Subcutaneous adipose tissue (tissue), 4 donors: ENCODE measurements around the gene WDR7. TPM values are rescaled to one million over a fixed set of nuclear protein-coding genes. Genes with fewer than 3 reads are reported as not detected.

Experiments
- total RNA-seq, 4 donors: library from RNA; depleted of rRNA; stranded (reverse); fragments of >200 nt; gene quantifications; one replicate each; pipeline ENCODE4 v1.1.0, GENCODE V29; 2016
- TF ChIP-seq, protein P1 (sequence below): fragments of 450-650 bp; IDR thresholded peaks from one replicate; pipeline ENCODE4 v1.5.1; 2016; ENCODE audit warnings: low read depth, mild to moderate bottlenecking, control low read depth, antibody characterized with exemption, moderate library complexity

WDR7 gene
- total RNA-seq, 4 donors from 2014 or later = 28.7 to 46.1 (median 37.4) TPM

DNA sequence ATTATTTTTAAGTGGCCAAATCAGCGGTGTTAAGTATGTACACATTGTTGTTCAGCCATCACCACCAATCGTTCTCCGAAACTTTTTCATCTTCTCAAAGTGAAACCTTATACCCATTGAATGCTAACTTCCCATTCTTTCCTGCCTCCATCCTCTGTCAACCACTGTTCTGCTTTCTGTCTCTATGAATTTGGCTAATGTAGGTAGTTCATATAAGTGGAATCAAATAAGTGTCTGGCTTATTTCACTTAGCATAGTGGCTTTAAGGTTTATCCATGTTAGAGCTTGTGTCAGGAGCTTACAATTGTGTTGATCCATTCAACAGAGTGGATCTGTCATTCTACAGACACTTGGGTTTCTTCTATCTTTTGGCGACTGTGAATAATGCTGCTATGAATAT is 192.1 kb downstream of the WDR7 start:
- TF ChIP-seq, protein P1, sequence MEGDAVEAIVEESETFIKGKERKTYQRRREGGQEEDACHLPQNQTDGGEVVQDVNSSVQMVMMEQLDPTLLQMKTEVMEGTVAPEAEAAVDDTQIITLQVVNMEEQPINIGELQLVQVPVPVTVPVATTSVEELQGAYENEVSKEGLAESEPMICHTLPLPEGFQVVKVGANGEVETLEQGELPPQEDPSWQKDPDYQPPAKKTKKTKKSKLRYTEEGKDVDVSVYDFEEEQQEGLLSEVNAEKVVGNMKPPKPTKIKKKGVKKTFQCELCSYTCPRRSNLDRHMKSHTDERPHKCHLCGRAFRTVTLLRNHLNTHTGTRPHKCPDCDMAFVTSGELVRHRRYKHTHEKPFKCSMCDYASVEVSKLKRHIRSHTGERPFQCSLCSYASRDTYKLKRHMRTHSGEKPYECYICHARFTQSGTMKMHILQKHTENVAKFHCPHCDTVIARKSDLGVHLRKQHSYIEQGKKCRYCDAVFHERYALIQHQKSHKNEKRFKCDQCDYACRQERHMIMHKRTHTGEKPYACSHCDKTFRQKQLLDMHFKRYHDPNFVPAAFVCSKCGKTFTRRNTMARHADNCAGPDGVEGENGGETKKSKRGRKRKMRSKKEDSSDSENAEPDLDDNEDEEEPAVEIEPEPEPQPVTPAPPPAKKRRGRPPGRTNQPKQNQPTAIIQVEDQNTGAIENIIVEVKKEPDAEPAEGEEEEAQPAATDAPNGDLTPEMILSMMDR = no peak

DNA sequence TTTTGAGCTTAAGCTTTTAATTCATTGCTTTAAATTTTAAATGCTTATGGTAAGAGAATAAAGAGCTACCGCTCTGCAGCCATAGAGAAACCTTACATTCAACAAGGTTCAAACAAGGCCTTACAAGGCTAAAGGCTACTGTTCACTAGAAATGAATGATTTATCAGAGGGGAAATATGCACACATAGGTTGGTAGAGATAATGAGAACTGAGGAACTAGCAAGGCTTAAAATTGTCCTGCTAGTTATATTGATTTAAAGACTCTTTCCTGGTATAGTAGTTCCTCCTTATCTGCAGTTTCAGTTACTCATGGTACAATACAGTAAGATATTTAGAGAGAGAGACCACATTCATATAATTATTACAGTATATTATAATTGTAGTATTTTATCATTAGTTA is 193.4 kb downstream of the WDR7 start:
- TF ChIP-seq, protein P1 = no peak

DNA sequence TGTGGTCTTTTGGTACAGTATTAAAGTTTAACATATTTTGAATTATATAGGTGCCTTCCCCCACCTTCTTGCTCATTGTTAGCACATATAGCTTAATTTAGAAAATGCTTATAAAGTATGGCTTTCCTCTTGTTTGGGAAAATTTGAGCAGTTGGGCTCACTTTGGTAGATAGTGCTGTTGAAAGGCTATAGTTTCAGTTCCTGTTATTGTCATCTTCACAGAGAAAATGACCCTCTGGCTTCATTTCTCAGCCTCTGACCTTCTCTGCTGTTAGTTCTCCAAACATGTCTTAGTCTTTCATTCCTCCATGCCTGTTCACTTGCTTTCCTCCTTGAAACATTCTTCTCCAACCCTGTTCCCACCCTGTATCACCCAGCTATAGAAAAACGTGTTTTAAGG is 200.6 kb downstream of the WDR7 start:
- TF ChIP-seq, protein P1 = no peak

DNA sequence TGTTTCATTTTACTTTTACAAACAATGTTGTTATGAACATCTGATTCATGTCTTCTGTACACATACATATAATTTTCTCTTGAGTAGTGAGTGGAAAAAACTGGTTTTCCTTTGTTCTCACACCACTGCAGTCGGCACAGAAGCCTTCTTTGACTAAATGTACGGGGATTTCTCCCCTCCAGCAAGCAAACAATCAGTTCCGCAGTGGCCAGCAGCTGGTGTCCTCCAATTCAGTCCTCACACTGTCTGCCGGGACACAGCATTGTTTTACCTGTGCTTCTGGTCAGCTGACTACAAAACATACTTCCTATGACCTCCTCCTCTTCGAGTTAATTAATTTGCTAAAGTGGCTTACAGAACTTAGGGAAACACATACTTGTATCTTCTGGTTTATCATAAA is 202.8 kb downstream of the WDR7 start:
- TF ChIP-seq, protein P1 = no peak

DNA sequence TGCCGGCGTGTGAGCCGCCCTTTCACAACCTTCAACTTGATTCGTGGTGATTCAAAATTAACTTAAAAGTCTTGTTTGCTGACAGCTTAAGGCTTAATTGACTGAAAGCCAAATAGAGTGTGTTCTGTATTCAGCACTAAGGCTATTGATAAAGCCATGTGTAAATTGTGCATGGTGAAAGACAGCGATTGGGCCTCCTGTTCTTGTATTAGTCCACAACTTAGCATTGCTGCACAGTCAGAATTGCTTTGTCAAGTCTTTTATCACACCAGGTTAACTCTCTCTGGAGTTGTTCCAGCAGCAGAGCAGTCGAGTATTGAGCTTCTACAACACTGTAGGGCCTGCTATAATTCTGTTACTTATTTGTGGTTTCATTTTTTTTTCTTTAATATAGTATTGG is 210.1 kb downstream of the WDR7 start:
- TF ChIP-seq, protein P1 = no peak

DNA sequence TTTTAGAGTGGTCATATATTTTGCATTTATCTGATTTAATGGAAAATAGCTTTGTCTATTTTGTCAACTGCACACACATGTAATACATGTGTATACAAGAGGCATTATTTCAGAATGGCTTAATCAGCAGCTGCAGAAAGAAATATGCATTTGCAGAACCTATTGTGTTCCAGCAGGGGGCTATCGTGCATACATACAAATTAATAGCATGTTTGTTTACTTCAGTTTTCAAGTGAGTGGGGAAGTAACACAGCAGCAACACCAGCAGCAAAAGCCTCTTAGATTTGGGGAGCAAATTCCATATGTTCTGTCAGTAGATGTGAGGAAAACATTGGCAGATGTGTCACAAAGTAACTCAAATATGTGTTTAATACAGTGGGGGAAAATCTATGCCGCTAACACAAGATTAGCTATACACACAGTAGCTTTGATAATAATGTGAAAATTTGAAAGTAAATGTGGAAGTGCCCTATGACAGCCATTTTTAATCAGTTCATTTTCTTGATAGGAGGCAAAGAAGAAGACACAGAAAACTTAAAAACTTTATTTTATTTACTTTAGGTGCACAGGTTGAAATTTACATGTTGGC is 218.1 kb downstream of the WDR7 start:
- TF ChIP-seq, protein P1 = no peak

DNA sequence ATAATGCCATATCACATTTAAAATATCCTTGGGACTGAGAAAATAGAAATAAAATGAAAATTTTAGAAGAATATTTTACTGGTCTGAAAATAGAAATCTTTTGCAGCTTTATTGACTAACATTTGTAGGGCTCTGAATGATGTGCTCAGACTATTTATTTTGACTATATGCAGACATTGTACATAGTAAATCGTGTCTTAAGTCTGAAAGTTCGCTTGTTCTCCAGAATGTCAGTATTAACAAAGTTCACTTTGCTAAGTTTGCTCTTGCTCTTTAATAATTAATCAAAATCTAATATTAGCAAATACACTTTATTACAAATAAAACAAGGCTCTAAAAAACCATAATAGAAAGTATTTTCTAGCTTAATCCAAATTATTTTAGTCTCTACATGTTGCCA is 219.8 kb downstream of the WDR7 start:
- TF ChIP-seq, protein P1 = no peak
